Coronary artery (tissue), 2 donors: ENCODE data around the gene CERS6.

ENCODE experiments used
- DNase-seq: peaks from one replicate; pipeline ENCODE4 v3.0.0-alpha.2; 2017; ENCODE audit warnings: low spot score
- H3K27ac ChIP-seq, 2 donors: fragments of 200-600 bp; sonication (generic); one replicate each; pipeline ENCODE4 v1.5.1; 2016 to 2019
- H3K4me3 ChIP-seq: fragments of 200-600 bp; sonication (generic); 2 replicates; pipeline ENCODE4 v1.5.1; 2016; ENCODE audit warnings: mild to moderate bottlenecking, moderate library complexity
- CTCF ChIP-seq: fragments of 200-600 bp; sonication (generic); IDR thresholded peaks from one replicate; pipeline ENCODE4 v1.5.1; 2019; ENCODE audit warnings: antibody characterized with exemption

Gene CERS6

GRCh38 chr2:168723275-168723899 is 267.3 kb downstream of the CERS6 start:
- no peak for DNase-seq
- TF ChIP-seq CTCF = no peak
- Histone ChIP-seq H3K4me3 (no peak overlapping the region), H3K27ac (no peak overlapping the region)

- Histone ChIP-seq H3K27ac (no peak overlapping the region), H3K4me3 (no peak overlapping the region)
- no peak for TF ChIP-seq CTCF
- DNase-seq = no peak
These were observed 270.3 kb downstream of the CERS6 start for GRCh38 chr2:168726375-168726774.

- TF ChIP-seq CTCF = no peak
- no peak for DNase-seq
- H3K4me3 ChIP-seq = no peak overlapping the region
- H3K27ac ChIP-seq = no peak overlapping the region
These were observed 271.9 kb downstream of the CERS6 start for GRCh38 chr2:168727904-168728470.

- TF ChIP-seq CTCF = no peak
- no peak for DNase-seq
- Histone ChIP-seq H3K4me3 (no peak overlapping the region), H3K27ac (no peak overlapping the region)
These were observed 273.4 kb downstream of the CERS6 start for GRCh38 chr2:168729455-168729854.

GRCh38 chr2:168730344-168730743 is 274.3 kb downstream of the CERS6 start:
- no peak for TF ChIP-seq CTCF
- DNase-seq = no peak
- no peak overlapping the region for H3K27ac ChIP-seq
- no peak overlapping the region for H3K4me3 ChIP-seq

- H3K27ac ChIP-seq = no peak overlapping the region
These were observed 274.9 kb downstream of the CERS6 start for GRCh38 chr2:168731002-168731401.

More at GRCh38 chr2:168731002-168731401, 274.9 kb downstream of the CERS6 start:
- H3K4me3 ChIP-seq = no peak overlapping the region
- DNase-seq = no peak
- TF ChIP-seq CTCF = no peak
